Activated T-cell treated with anti-CD3 and anti-CD28 coated beads, Interleukin-2, amount 50 U/mL, for 72 hours (primary cell): ENCODE data around the gene SLC49A3. TPM values are rescaled to one million over a fixed set of nuclear protein-coding genes. Genes with fewer than 3 reads are reported as not detected.

ENCODE experiments used
- ATAC-seq, 2 donors: fragments of 150-1000 bp; cut with Tn5 transposase; replicated peaks in 1 of 2; 2 replicates each; pipeline ENCODE4 v1.10.0; 2021; ENCODE audit warnings: moderate library complexity in 2 of 2, mild to moderate bottlenecking in 1 of 2
- DNase-seq, 2 donors: peaks; one replicate each; pipeline ENCODE4 v3.0.0; 2021 to 2022; ENCODE audit warnings: mixed read lengths in 1 of 2
- H3K27ac Mint-ChIP-seq: one replicate; pipeline ENCODE4 v1.8.0; 2022; ENCODE audit warnings: mild to moderate bottlenecking, moderate library complexity, mixed read lengths
- H3K27me3 Mint-ChIP-seq: one replicate; pipeline ENCODE4 v1.8.0; 2022; ENCODE audit warnings: low read depth, mixed read lengths
- H3K36me3 Mint-ChIP-seq, 2 donors: one replicate each; pipeline ENCODE4 v1.8.0; 2022; ENCODE audit warnings: mixed read lengths in 2 of 2, mild to moderate bottlenecking in 1 of 2; ENCODE audit not compliant: insufficient read depth in 2 of 2
- H3K4me1 Mint-ChIP-seq: one replicate; pipeline ENCODE4 v1.8.0; 2022; ENCODE audit warnings: low read depth, mixed read lengths
- H3K4me3 Mint-ChIP-seq, 2 donors: one replicate each; pipeline ENCODE4 v1.8.0; 2022; ENCODE audit warnings: mild to moderate bottlenecking in 2 of 2, mixed read lengths in 2 of 2, moderate library complexity in 2 of 2
- H3K9me3 Mint-ChIP-seq, 2 donors: one replicate each; pipeline ENCODE4 v1.8.0; 2022; ENCODE audit warnings: mixed read lengths in 2 of 2
- total RNA-seq, 2 donors: library from RNA; stranded (reverse); gene quantifications; one replicate each; pipeline ENCODE4 v1.2.3, GENCODE V29; 2022

Gene SLC49A3
- total RNA-seq, 2 donors from 2014 or later, result 0.29 to 0.37 TPM

DNA sequence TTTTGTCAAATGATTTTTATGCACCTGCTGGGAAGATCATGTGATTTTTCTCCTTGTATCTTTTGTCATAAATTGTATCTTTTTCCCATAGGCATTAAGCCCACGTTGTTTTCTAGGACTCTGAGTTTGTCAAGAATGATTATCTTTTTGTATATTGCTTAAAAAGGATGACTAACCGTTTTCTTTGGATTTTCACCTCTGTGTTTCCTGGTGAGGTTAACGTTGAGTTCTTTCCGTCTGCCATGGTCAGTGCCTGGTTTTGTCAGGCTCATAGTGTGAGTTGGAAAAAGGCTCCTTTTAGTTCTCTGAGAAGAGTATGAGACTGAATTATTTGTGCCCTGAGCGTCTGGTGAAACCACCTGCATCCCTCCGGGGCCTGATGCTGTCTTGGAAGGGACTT is 38.6 kb upstream of the SLC49A3 start:
- no peak for DNase-seq
- Mint-ChIP-seq H3K27me3 (no peaks in the 10 kb centered on the region), H3K27ac (peak overlapping the region; percentile 34), H3K4me1 (peaks cover 13% of the 10 kb centered on the region), H3K36me3 (peaks cover 8 to 11% of the 10 kb centered on the region in 2 donors), H3K9me3 (peaks cover 0 to 2% of the 10 kb centered on the region in 2 donors), H3K4me3 (no peak overlapping the region)
- ATAC-seq, result no peak

DNA sequence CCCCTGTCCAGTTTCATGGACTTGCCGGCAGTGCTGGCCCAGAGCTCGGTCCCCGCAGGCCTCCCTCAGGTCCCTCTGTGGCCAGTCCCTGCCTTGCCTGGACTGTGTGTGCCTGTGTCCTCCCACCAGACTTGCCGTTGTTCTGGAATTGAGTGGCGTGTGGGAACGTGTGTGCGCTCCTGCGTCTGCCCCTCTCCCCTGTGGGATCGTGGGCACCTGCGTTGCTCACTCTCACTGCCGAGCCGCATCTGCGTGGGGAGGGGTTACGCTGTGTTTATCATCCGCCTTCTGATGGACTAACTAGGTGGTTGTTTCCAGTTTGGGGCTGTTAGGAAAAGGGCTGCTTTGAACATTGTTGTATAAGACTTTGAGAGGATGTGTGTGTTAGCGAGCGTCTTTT is 37.9 kb upstream of the SLC49A3 start:
- no peak for ATAC-seq
- peaks cover 0 to 2% of the 10 kb centered on the region in 2 donors for H3K9me3 Mint-ChIP-seq
- no peak for DNase-seq

GRCh38 chr4:726235-726787 is 37.4 kb upstream of the SLC49A3 start:
- H3K27ac Mint-ChIP-seq, result no peak overlapping the region
- no peak for DNase-seq
- ATAC-seq, result no peak
- H3K4me1 Mint-ChIP-seq, result peaks cover 13% of the 10 kb centered on the region
- H3K36me3 Mint-ChIP-seq, result peaks cover 11 to 15% of the 10 kb centered on the region in 2 donors
- H3K4me3 Mint-ChIP-seq, result no peak overlapping the region
- H3K27me3 Mint-ChIP-seq, result no peaks in the 10 kb centered on the region
- H3K9me3 Mint-ChIP-seq, result peaks cover 0 to 2% of the 10 kb centered on the region in 2 donors

More for the DNA sequence above, 37.9 kb upstream of the SLC49A3 start:
- no peaks in the 10 kb centered on the region for H3K27me3 Mint-ChIP-seq
- H3K36me3 Mint-ChIP-seq, result peaks cover 10 to 13% of the 10 kb centered on the region in 2 donors
- H3K27ac Mint-ChIP-seq, result no peak overlapping the region
- H3K4me1 Mint-ChIP-seq, result peaks cover 13% of the 10 kb centered on the region
- H3K4me3 Mint-ChIP-seq, result no peak overlapping the region

- peaks cover 8 to 15% of the 10 kb centered on the region in 2 donors for H3K36me3 Mint-ChIP-seq
- H3K27me3 Mint-ChIP-seq, result no peaks in the 10 kb centered on the region
- H3K4me3 Mint-ChIP-seq, result no peak overlapping the region
- no peak overlapping the region for H3K27ac Mint-ChIP-seq
- peaks cover 0 to 2% of the 10 kb centered on the region in 2 donors for H3K9me3 Mint-ChIP-seq
- ATAC-seq (no peak), DNase-seq (no peak)
- peaks cover 13% of the 10 kb centered on the region for H3K4me1 Mint-ChIP-seq
Measured at GRCh38 chr4:725391-726234, 36.7 kb upstream of the SLC49A3 start.

GRCh38 chr4:723751-724530 is 35.0 kb upstream of the SLC49A3 start:
- Mint-ChIP-seq H3K4me1 (peaks cover 13% of the 10 kb centered on the region), H3K9me3 (peaks cover 0 to 2% of the 10 kb centered on the region in 2 donors), H3K27ac (no peak overlapping the region), H3K27me3 (no peaks in the 10 kb centered on the region), H3K4me3 (no peak overlapping the region), H3K36me3 (peaks cover 8 to 18% of the 10 kb centered on the region in 2 donors)
- DNase-seq (no peak), ATAC-seq (no peak)

- DNase-seq (no peak), ATAC-seq (no peak)
- Mint-ChIP-seq H3K9me3 (peaks cover 0 to 2% of the 10 kb centered on the region in 2 donors), H3K4me1 (peaks cover 12% of the 10 kb centered on the region), H3K27me3 (no peaks in the 10 kb centered on the region), H3K36me3 (peaks cover 8 to 18% of the 10 kb centered on the region in 2 donors), H3K27ac (no peak overlapping the region), H3K4me3 (no peak overlapping the region)
Measured at GRCh38 chr4:722851-723360, 34.0 kb upstream of the SLC49A3 start.

DNA sequence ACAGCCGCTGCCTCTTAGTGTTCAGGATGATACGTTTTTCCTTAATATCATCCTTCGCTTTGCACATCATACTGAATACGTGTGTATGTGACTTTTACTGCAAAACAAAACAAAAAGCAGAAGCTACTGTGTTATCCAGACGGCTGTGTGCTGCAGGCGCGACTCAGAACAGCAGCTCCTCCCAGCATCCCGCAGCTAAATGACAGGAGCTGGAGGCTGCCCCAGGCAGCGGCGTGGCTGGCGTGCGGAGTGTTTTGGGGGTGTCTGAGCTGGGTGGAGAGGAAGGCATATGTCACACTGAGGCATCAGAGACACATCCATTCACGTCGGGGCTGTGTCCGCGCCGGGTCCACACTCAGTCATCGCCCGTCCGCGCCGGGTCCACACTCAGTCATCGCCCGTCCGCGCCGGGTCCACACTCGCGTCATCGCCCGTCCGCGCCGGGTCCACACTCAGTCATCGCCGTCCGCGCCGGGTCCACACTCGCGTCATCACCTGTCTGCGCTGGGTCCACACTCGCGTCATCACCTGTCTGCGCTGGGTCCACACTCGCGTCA is 33.3 kb upstream of the SLC49A3 start:
- Mint-ChIP-seq H3K4me3 (no peak overlapping the region), H3K9me3 (peaks cover 0 to 2% of the 10 kb centered on the region in 2 donors), H3K27me3 (no peaks in the 10 kb centered on the region), H3K36me3 (peaks cover 8 to 18% of the 10 kb centered on the region in 2 donors), H3K4me1 (peaks cover 6% of the 10 kb centered on the region), H3K27ac (no peak overlapping the region)
- no peak for DNase-seq
- ATAC-seq, result no peak

DNA sequence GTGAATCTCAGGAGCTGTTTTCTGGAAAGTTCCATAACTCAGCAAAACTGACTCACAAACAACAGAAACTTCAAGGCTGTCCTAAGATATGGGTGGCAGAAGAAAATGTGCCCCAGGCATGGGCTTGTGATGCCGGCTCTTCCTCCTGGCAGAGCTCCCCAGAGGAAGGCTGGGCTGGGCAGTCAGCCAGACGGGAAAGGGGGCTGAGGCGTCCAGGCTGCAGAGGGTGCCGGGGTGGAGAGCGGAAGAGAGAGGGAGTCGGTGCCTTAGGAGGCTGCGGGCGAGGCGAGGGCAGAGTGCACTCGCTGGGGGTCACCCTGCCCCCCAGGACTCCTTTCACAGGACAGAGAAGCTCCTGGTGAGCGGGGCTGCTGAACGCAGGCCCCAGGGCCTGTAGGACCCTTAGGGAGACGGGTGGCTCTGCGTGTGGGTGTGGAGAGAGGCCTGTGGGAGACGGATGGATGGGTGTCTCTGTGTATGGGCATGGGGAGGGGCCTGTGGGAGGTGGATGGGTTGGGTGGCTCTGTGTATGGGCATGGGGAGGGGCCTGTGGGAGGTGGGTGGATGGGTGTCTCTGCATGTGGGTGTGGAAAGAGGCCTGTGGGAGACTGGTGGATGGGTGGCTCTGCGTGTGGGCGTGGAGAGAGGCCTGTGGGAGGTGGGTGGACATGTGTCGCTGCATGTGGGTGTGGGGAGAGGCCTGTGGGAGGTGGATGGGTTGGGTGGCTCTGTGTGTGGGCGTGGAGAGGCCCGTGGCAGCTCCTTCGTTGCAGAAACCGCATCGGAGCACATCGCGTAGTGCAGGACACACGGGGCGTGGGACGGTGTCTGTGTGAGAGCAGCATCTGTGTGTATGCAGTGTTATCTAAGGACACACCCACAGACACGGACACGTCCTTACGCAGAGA is 32.6 kb upstream of the SLC49A3 start:
- no peak overlapping the region for H3K27ac Mint-ChIP-seq
- peaks cover 0 to 2% of the 10 kb centered on the region in 2 donors for H3K9me3 Mint-ChIP-seq
- DNase-seq, result no peak
- H3K4me3 Mint-ChIP-seq, result no peak overlapping the region
- no peaks in the 10 kb centered on the region for H3K27me3 Mint-ChIP-seq
- peaks cover 8 to 18% of the 10 kb centered on the region in 2 donors for H3K36me3 Mint-ChIP-seq
- no peak for ATAC-seq
- no peaks in the 10 kb centered on the region for H3K4me1 Mint-ChIP-seq

DNA sequence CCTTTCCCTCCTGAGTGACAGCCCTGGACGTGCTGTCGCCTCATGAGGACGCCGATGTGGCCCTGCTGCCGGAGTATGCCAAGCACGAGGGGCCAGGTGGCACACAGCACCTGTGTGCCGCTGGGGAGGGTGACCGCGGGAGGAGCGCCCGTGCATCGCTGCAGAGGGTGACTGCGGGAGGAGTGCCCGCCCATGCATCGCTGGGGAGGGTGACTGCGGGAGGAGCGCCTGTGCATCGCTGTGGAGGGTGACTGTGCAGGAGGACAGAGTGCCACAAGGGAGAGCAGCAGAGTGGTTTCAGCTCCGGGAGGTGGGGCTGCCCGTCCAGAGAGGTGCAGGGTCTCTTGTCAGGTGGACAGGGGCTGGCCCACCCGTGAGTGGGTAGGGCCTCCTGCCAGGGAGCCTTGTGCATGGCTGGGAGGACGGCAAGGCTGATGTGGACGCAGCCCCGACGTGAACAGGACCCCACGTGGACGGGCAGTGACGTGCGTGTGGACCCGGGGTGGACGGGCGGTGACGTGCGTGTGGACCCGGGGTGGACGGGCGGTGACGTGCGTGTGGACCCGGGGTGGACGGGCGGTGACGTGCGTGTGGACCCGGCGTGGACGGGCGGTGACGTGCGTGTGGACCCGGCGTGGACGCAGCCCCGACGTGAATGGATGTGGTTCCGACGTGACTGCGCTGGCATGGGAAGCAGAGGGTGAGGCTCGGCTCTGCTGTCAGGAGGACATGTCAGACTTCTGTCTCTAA is 31.3 kb upstream of the SLC49A3 start:
- H3K27ac Mint-ChIP-seq, result no peak overlapping the region
- ATAC-seq (no peak), DNase-seq (no peak)
- H3K9me3 Mint-ChIP-seq, result peaks cover 0 to 2% of the 10 kb centered on the region in 2 donors
- H3K36me3 Mint-ChIP-seq, result peaks cover 8 to 18% of the 10 kb centered on the region in 2 donors
- H3K4me1 Mint-ChIP-seq, result no peaks in the 10 kb centered on the region
- no peaks in the 10 kb centered on the region for H3K27me3 Mint-ChIP-seq
- H3K4me3 Mint-ChIP-seq, result no peak overlapping the region

- Mint-ChIP-seq H3K4me1 (no peaks in the 10 kb centered on the region), H3K27ac (no peak overlapping the region), H3K27me3 (no peaks in the 10 kb centered on the region), H3K9me3 (peaks cover 0 to 2% of the 10 kb centered on the region in 2 donors), H3K36me3 (peaks cover 8 to 16% of the 10 kb centered on the region in 2 donors), H3K4me3 (no peak overlapping the region)
- DNase-seq, result no peak
- ATAC-seq, result no peak
Measured at GRCh38 chr4:718460-718859, 29.5 kb upstream of the SLC49A3 start.

DNA sequence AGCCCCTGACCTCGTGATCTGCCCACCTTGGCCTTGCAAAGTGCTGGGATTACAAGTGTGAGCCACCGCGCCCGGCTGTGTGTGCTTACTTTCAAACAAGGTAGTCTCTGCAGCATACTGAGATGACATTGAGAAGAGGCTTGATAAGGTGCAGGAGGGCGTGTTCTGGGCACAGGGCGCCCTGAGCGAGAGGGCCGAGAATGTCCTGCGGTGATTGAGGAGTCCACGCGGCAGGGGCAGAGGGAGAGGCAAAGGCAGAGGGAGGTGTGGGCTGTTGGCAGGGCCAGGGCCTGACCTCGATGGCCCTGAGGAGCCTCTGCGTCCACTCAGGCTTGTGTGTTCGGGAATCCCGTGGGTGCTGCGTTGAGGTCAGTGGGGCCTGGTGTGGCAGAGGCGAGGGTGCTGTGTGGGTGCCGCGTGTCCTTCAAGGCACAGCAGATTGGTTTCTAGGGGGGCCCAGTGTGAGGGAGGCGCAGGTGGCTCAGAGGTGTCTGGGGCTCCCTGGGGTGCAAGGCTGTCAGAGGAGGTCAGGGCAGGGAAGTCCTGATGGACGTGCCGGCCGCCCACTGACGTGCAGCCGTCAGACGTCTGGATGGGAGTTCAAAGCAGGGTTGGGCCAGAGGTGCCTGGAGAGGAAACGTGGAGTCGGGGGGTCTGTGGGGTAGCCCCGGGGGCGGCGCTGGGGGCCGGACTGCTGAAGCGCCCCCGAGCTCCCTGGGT is 28.8 kb upstream of the SLC49A3 start:
- H3K27me3 Mint-ChIP-seq, result no peaks in the 10 kb centered on the region
- ATAC-seq, result no peak
- H3K9me3 Mint-ChIP-seq, result no peaks in the 10 kb centered on the region
- H3K4me3 Mint-ChIP-seq, result no peak overlapping the region
- no peak for DNase-seq
- no peaks in the 10 kb centered on the region for H3K4me1 Mint-ChIP-seq
- H3K27ac Mint-ChIP-seq, result no peak overlapping the region
- peaks cover 4 to 10% of the 10 kb centered on the region in 2 donors for H3K36me3 Mint-ChIP-seq
